Panc1 (cell line): Measurements from ENCODE around the gene TSHZ1.

Experiments used
- POLR2AphosphoS5 ChIP-seq: IDR thresholded peaks from 2 replicates; pipeline ENCODE4 v1.6.1; 2012; ENCODE audit warnings: mild to moderate bottlenecking, low read depth, low read length, moderate library complexity
- SIN3A ChIP-seq: IDR thresholded peaks from 2 replicates; pipeline ENCODE4 v1.6.1; 2012; ENCODE audit warnings: low read depth, mild to moderate bottlenecking, low read length, moderate library complexity, borderline replicate concordance; ENCODE audit not compliant: insufficient read depth
- TF ChIP-seq, protein P1 (sequence below): fragments of 450-650 bp; IDR thresholded peaks from 2 replicates; pipeline ENCODE4 v1.5.1; 2017; ENCODE audit warnings: mild to moderate bottlenecking
- TF ChIP-seq, protein P2 (sequence below), 2 experiments: IDR thresholded peaks; 2 replicates each; pipeline ENCODE4 v1.6.1; 2011 to 2012; ENCODE audit warnings: low read depth in 2 of 2, control low read depth in 1 of 2, low read length in 1 of 2, mild to moderate bottlenecking in 1 of 2, moderate library complexity in 1 of 2; ENCODE audit not compliant: insufficient read depth in 1 of 2

DNA sequence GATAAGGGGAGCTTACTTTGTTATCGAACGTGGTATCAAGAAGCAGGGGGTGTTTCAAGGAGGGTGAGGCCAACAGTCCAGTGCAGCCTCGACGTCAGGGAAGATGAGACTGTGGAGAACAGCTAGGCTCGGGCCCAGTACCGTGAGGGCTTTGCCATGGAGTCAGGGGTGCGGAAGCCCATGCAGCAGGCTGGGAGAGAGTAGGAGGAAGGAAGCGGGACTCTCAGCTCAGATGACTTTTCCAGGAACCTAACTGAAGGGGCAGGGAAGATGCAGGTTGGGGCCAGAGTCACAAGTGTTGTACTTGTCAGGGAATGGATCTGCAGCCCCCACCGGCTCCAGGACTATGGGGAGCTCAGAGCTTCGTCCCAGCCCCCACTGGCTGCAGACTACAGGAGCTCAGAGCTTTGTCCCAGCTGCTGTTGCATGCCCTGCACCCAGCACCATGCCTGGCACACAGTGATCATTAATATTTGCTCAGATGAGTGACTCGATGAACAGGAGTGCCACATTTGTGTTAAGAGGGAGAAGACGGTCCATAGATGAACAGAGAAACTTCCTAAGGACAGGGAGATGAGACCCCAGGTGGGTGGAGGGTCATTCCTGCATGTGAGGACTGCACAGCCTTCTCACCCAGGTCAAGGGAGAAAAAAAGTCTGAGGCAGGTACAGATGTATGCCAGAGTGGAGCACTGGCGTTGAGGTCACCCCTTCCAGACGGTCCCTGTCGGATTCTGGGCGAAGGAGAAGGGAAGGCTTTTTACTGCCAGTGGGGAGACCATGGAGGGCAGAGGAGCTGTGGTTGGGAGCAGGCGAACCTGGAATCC, 38.1 kb upstream of the TSHZ1 start:
- TF ChIP-seq, protein P1, sequence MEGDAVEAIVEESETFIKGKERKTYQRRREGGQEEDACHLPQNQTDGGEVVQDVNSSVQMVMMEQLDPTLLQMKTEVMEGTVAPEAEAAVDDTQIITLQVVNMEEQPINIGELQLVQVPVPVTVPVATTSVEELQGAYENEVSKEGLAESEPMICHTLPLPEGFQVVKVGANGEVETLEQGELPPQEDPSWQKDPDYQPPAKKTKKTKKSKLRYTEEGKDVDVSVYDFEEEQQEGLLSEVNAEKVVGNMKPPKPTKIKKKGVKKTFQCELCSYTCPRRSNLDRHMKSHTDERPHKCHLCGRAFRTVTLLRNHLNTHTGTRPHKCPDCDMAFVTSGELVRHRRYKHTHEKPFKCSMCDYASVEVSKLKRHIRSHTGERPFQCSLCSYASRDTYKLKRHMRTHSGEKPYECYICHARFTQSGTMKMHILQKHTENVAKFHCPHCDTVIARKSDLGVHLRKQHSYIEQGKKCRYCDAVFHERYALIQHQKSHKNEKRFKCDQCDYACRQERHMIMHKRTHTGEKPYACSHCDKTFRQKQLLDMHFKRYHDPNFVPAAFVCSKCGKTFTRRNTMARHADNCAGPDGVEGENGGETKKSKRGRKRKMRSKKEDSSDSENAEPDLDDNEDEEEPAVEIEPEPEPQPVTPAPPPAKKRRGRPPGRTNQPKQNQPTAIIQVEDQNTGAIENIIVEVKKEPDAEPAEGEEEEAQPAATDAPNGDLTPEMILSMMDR: no peak
- TF ChIP-seq POLR2AphosphoS5 (no peak), SIN3A (no peak)
- TF ChIP-seq, protein P2, sequence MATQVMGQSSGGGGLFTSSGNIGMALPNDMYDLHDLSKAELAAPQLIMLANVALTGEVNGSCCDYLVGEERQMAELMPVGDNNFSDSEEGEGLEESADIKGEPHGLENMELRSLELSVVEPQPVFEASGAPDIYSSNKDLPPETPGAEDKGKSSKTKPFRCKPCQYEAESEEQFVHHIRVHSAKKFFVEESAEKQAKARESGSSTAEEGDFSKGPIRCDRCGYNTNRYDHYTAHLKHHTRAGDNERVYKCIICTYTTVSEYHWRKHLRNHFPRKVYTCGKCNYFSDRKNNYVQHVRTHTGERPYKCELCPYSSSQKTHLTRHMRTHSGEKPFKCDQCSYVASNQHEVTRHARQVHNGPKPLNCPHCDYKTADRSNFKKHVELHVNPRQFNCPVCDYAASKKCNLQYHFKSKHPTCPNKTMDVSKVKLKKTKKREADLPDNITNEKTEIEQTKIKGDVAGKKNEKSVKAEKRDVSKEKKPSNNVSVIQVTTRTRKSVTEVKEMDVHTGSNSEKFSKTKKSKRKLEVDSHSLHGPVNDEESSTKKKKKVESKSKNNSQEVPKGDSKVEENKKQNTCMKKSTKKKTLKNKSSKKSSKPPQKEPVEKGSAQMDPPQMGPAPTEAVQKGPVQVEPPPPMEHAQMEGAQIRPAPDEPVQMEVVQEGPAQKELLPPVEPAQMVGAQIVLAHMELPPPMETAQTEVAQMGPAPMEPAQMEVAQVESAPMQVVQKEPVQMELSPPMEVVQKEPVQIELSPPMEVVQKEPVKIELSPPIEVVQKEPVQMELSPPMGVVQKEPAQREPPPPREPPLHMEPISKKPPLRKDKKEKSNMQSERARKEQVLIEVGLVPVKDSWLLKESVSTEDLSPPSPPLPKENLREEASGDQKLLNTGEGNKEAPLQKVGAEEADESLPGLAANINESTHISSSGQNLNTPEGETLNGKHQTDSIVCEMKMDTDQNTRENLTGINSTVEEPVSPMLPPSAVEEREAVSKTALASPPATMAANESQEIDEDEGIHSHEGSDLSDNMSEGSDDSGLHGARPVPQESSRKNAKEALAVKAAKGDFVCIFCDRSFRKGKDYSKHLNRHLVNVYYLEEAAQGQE (IDR thresholded peaks at IDR 0.05; ENCODE audit: insufficient read depth in 1 of 2, low read depth in 2 of 2, low read length in 1 of 2): no peak
